Suppressor macrophage (primary cell): ENCODE results near the gene BTNL9.
"Not testable (repeated sequence)": the region's sequence is repeated elsewhere in the genome, so short reads cannot be mapped to it uniquely, and the experiment has no call there.

Experiments used
- DNase-seq, 4 experiments: peaks; one replicate each; pipeline ENCODE4 v3.0.0-alpha.2; 2020 to 2022
- total RNA-seq, 17 experiments: gene quantifications; one replicate each; lab custom pipeline; 2026; ENCODE audit warnings: mixed read lengths in 6 of 17, inconsistent platforms in 3 of 17; lab: John Stamatoyannopoulos, UW

BTNL9 gene
- 0 to 2.9 (median 0) reads per million in 17 experiments for total RNA-seq

GRCh38 chr5:181039931-181040630 is at the start of gene BTNL9:
TSS of gene BTNL9 (plus strand) at chr5:181040266. CDS start at chr5:181045490, 5,224 bp downstream.
- DNase-seq = no peak

- DNase-seq = no peak
These were observed 49.2 kb upstream of the BTNL9 start for GRCh38 chr5:180990882-180991242.

GRCh38 chr5:181001947-181002346 is 38.1 kb upstream of the BTNL9 start:
- no peak for DNase-seq

GRCh38 chr5:181005791-181006190 is 34.3 kb upstream of the BTNL9 start:
- DNase-seq = no peak

GRCh38 chr5:181008136-181008535 is 31.9 kb upstream of the BTNL9 start:
- DNase-seq = no peak

- not testable (repeated sequence) for DNase-seq
These were observed 30.0 kb upstream of the BTNL9 start for GRCh38 chr5:181010018-181010417.

- not testable (repeated sequence) for DNase-seq
These were observed 25.4 kb upstream of the BTNL9 start for GRCh38 chr5:181014654-181015053.

- not testable (repeated sequence) for DNase-seq
These were observed 22.6 kb upstream of the BTNL9 start for GRCh38 chr5:181017448-181017847.

GRCh38 chr5:181020688-181021087 is 19.4 kb upstream of the BTNL9 start:
- no peak for DNase-seq

- no peak for DNase-seq
These were observed 15.6 kb upstream of the BTNL9 start for GRCh38 chr5:181024245-181025064.

- no peak for DNase-seq
These were observed 12.5 kb upstream of the BTNL9 start for GRCh38 chr5:181027452-181028031.

GRCh38 chr5:181028032-181028819 is 11.8 kb upstream of the BTNL9 start:
- no peak for DNase-seq

- no peak for DNase-seq
These were observed 8.3 kb upstream of the BTNL9 start for GRCh38 chr5:181031716-181032115.

- no peak for DNase-seq
These were observed 3.9 kb upstream of the BTNL9 start for GRCh38 chr5:181035991-181036815.

GRCh38 chr5:181036816-181037364 is 3.2 kb upstream of the BTNL9 start:
- DNase-seq = no peak

- no peak for DNase-seq
These were observed 2.7 kb upstream of the BTNL9 start for GRCh38 chr5:181037365-181037861.

- DNase-seq = no peak
These were observed 595 bp upstream of the BTNL9 start for GRCh38 chr5:181039471-181039870.

- no peak for DNase-seq
These were observed 522 bp downstream of the BTNL9 start for GRCh38 chr5:181040631-181040945.

GRCh38 chr5:181041043-181041442 is 977 bp downstream of the BTNL9 start:
- DNase-seq = no peak

GRCh38 chr5:181042036-181042713 is 2.1 kb downstream of the BTNL9 start:
- no peak for DNase-seq

- DNase-seq = no peak
These were observed 2.7 kb downstream of the BTNL9 start for GRCh38 chr5:181042722-181043121.
